PFSK-1 (cell line): ENCODE measurements around the gene ETV1.
A peak's percentile ranks its signal among the peaks of the same experiment; 100 is the strongest.

Experiments
- FOXP2 ChIP-seq: optimal IDR thresholded peaks from 2 replicates; pipeline ENCODE3; 2011; ENCODE audit warnings: borderline replicate concordance, control low read depth, inconsistent platforms; ENCODE audit not compliant: insufficient read depth; ENCODE audit errors: extremely low read length, extremely low read depth
- POLR2AphosphoS5 ChIP-seq: IDR thresholded peaks from 2 replicates; pipeline ENCODE4 v1.6.1; 2012; ENCODE audit warnings: low read depth, mild to moderate bottlenecking, control low read depth, low read length, moderate library complexity
- SIN3A ChIP-seq: IDR thresholded peaks from 2 replicates; pipeline ENCODE4 v1.6.1; 2012; ENCODE audit warnings: mild to moderate bottlenecking, low read length, moderate library complexity, borderline replicate concordance; ENCODE audit not compliant: insufficient read depth
- TAF1 ChIP-seq: IDR thresholded peaks from 2 replicates; pipeline ENCODE4 v1.6.1; 2012; ENCODE audit warnings: low read length, control low read depth, borderline replicate concordance; ENCODE audit not compliant: insufficient read depth
- TF ChIP-seq, protein P1 (sequence below), 2 experiments: IDR thresholded peaks; 2 replicates each; pipeline versions ENCODE4 v1.6.1 to v1.8.0; 2011 to 2012; ENCODE audit warnings: low read depth in 2 of 2, low read length in 2 of 2, control low read depth in 1 of 2, inconsistent platforms in 1 of 2, mild to moderate bottlenecking in 1 of 2, moderate library complexity in 1 of 2; ENCODE audit not compliant: insufficient read depth in 1 of 2

- peak; percentile 66; the same call in 1 of the 2 replicates for TF ChIP-seq POLR2AphosphoS5
- TF ChIP-seq FOXP2: peak; percentile 47
- TF ChIP-seq TAF1: peak; percentile 74; the same call in 1 of the 2 replicates
- TF ChIP-seq SIN3A: peak; percentile 90; the same call in 1 of the 2 replicates
- TF ChIP-seq, protein P1, sequence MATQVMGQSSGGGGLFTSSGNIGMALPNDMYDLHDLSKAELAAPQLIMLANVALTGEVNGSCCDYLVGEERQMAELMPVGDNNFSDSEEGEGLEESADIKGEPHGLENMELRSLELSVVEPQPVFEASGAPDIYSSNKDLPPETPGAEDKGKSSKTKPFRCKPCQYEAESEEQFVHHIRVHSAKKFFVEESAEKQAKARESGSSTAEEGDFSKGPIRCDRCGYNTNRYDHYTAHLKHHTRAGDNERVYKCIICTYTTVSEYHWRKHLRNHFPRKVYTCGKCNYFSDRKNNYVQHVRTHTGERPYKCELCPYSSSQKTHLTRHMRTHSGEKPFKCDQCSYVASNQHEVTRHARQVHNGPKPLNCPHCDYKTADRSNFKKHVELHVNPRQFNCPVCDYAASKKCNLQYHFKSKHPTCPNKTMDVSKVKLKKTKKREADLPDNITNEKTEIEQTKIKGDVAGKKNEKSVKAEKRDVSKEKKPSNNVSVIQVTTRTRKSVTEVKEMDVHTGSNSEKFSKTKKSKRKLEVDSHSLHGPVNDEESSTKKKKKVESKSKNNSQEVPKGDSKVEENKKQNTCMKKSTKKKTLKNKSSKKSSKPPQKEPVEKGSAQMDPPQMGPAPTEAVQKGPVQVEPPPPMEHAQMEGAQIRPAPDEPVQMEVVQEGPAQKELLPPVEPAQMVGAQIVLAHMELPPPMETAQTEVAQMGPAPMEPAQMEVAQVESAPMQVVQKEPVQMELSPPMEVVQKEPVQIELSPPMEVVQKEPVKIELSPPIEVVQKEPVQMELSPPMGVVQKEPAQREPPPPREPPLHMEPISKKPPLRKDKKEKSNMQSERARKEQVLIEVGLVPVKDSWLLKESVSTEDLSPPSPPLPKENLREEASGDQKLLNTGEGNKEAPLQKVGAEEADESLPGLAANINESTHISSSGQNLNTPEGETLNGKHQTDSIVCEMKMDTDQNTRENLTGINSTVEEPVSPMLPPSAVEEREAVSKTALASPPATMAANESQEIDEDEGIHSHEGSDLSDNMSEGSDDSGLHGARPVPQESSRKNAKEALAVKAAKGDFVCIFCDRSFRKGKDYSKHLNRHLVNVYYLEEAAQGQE (IDR thresholded peaks at IDR 0.05; ENCODE audit: insufficient read depth in 1 of 2, low read depth in 2 of 2, low read length in 2 of 2): peak in 1 of 2 experiments; percentile 11; a peak in 1 of 4 replicates
Measured at GRCh38 chr7:13990984-13991790, 1.7 kb upstream of the ETV1 start.
